NCI-H446 treated with DMSO at 0.1 percent for 48 hours (cell line): Measurements from ENCODE around the gene HS1BP3.
A peak's percentile ranks its signal among the peaks of the same experiment; 100 is the strongest.

Experiments
- DNase-seq: peaks from one replicate; lab custom pipeline; 2025; lab: John Stamatoyannopoulos, UW

The HS1BP3 gene

GRCh38 chr2:20617081-20617575, 33.8 kb downstream of the HS1BP3 start:
- no peak for DNase-seq

GRCh38 chr2:20616341-20616871, 34.5 kb downstream of the HS1BP3 start:
- no peak for DNase-seq

- DNase-seq, result no peak
Observed at GRCh38 chr2:20615466-20616241, 35.2 kb downstream of the HS1BP3 start.

- DNase-seq, result no peak
Observed at GRCh38 chr2:20615068-20615465, 35.8 kb downstream of the HS1BP3 start.

- DNase-seq, result no peak
Observed at GRCh38 chr2:20614201-20615067, 36.5 kb downstream of the HS1BP3 start.

- DNase-seq, result no peak
Observed at GRCh38 chr2:20612925-20613916, 37.7 kb downstream of the HS1BP3 start.

- no peak for DNase-seq
Observed at GRCh38 chr2:20611844-20612356, 39.0 kb downstream of the HS1BP3 start.

- DNase-seq, result no peak
Observed at GRCh38 chr2:20611077-20611843, 39.6 kb downstream of the HS1BP3 start.

GRCh38 chr2:20609995-20610357, 40.9 kb downstream of the HS1BP3 start:
- DNase-seq, result no peak

- DNase-seq, result peak; percentile 63
Observed at GRCh38 chr2:20609349-20609994, 41.4 kb downstream of the HS1BP3 start.

- DNase-seq, result no peak
Observed at GRCh38 chr2:20608666-20609348, 42.1 kb downstream of the HS1BP3 start.

- DNase-seq, result no peak
Observed at GRCh38 chr2:20607446-20607845, 43.5 kb downstream of the HS1BP3 start.

- DNase-seq, result no peak
Observed at GRCh38 chr2:20606198-20606597, 44.7 kb downstream of the HS1BP3 start.

- DNase-seq, result peak; percentile 87
Observed at GRCh38 chr2:20604951-20605381, 45.9 kb downstream of the HS1BP3 start.

GRCh38 chr2:20604401-20604911, 46.4 kb downstream of the HS1BP3 start:
- no peak for DNase-seq

GRCh38 chr2:20603791-20604190, 47.1 kb downstream of the HS1BP3 start:
- DNase-seq, result no peak

- DNase-seq, result no peak
Observed at GRCh38 chr2:20602803-20603202, 48.1 kb downstream of the HS1BP3 start.

- no peak for DNase-seq
Observed at GRCh38 chr2:20600756-20601325, 50.1 kb downstream of the HS1BP3 start.
